Ammon's horn (tissue), 1 donor: ENCODE data around the gene HERPUD1.

Experiments used
- DNase-seq: peaks from one replicate; pipeline ENCODE4 v3.0.0-alpha.2; 2016; ENCODE audit warnings: low spot score

The HERPUD1 gene

GRCh38 chr16:56910654-56911539 is 21.0 kb upstream of the HERPUD1 start:
- peak; percentile 67 for DNase-seq

GRCh38 chr16:56911771-56912571 is 20.0 kb upstream of the HERPUD1 start:
- peak; percentile 77 for DNase-seq

GRCh38 chr16:56912746-56913708 is 18.9 kb upstream of the HERPUD1 start:
- DNase-seq: no peak

- no peak for DNase-seq
These were observed 17.0 kb upstream of the HERPUD1 start for GRCh38 chr16:56914896-56915295.

GRCh38 chr16:56915336-56916119 is 16.4 kb upstream of the HERPUD1 start:
- DNase-seq: no peak

GRCh38 chr16:56916571-56917403 is 15.2 kb upstream of the HERPUD1 start:
- DNase-seq: peak; percentile 47

- no peak for DNase-seq
These were observed 13.4 kb upstream of the HERPUD1 start for GRCh38 chr16:56918467-56919012.

GRCh38 chr16:56919099-56919800 is 12.7 kb upstream of the HERPUD1 start:
- DNase-seq: no peak

- no peak for DNase-seq
These were observed 10.4 kb upstream of the HERPUD1 start for GRCh38 chr16:56921571-56921970.

GRCh38 chr16:56923481-56924091 is 8.4 kb upstream of the HERPUD1 start:
- no peak for DNase-seq

- DNase-seq: no peak
These were observed 4.5 kb upstream of the HERPUD1 start for GRCh38 chr16:56927471-56927870.

- no peak for DNase-seq
These were observed 2.3 kb upstream of the HERPUD1 start for GRCh38 chr16:56929639-56930038.

- no peak for DNase-seq
These were observed 1.3 kb upstream of the HERPUD1 start for GRCh38 chr16:56930486-56931270.

- no peak for DNase-seq
These were observed 561 bp upstream of the HERPUD1 start for GRCh38 chr16:56931271-56931891.

GRCh38 chr16:56932721-56933619 is 1.0 kb downstream of the HERPUD1 start:
- DNase-seq: peak; percentile 91

- DNase-seq: no peak
These were observed 2.1 kb downstream of the HERPUD1 start for GRCh38 chr16:56933828-56934598.
